HG02970 (cell line): Measurements from ENCODE around the gene EP400.
"Not testable (repeated sequence)": the region's sequence is repeated elsewhere in the genome, so short reads cannot be mapped to it uniquely, and the experiment has no call there.

Experiments
- ATAC-seq: cut with Tn5 transposase; IDR thresholded peaks from one replicate; pipeline ENCODE4 v1.9.1; 2021; ENCODE audit warnings: mild to moderate bottlenecking, moderate library complexity, moderate number of reproducible peaks; ENCODE audit not compliant: unreplicated experiment, low FRiP score

Gene EP400

DNA sequence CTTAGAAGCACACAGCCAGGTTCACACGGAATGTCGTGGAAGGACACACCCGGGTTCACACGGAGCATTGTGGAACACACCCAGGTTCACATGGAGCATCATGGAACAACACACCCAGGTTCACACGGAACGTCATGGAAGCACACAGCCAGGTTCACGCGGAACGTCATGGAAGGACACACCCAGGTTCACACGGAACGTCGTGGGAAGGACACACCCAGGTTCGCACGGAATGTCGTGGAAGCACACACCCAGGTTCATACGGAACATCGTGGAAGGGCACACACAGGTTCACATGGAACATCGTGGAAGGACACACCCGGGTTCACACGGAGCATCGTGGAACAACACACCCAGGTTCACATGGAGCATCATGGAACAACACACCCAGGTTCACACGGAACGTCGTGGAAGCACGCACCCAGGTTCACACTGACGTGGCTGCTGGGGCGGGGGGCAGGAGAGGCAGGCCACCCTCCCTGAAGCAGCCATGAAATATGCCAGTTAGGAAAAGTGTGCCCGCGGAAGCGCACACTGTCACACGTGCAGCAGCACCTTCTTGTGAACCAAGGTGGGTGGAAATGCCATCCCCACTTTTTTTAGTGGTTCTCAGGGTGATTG, 86.4 kb downstream of the EP400 start:
- ATAC-seq = no peak

DNA sequence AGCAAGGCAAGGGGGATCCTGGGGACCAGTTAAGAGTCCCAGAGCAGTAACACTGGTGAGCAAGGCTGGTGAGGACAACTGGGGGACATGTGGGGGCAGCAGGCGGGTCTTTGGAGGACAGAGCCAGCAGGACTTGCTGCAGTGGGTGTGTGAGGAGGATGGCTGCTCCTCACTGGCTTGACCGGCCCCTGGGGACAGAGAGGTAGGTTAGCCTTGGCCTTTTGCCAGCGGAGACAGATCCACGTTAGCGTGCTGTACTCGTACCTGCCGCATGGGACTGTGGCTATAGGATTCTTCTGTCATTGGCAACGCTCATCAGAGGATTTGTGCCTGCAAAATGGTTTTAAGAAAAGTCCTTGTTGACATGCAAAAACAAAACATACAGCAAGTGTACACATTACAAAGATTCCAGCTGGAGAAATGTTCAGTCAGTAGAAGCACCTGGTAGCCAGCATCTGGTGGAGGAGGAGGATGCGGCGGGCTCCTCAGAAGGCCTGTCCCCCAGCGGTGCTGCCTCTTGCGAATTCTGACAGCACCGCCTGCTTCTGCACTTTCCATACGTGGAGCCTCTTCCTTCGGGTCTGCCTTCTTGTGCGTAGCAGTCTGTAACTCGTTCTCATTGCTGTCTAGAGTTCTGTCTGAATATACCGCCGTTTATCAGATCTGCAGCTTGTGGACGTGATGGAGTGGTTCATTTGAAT, 91.3 kb downstream of the EP400 start:
- ATAC-seq = no peak

DNA sequence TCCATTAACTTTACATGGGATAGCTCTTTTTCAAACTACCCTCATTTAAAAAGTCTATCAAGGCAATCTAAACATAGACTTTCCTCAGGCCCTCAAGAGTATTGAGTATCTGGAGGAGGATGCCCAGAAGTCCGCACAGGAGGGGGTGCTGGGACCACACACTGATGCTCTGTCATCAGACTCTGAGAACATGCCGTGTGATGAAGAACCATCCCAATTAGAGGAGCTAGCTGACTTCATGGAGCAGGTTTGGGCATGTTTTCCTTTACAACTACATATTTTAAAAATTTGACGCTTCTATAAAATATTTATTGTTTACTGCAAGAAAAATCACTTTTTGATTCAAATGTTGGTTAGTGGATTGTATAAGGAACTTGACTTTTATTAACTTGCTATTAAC, 93.5 kb downstream of the EP400 start:
- no peak for ATAC-seq

DNA sequence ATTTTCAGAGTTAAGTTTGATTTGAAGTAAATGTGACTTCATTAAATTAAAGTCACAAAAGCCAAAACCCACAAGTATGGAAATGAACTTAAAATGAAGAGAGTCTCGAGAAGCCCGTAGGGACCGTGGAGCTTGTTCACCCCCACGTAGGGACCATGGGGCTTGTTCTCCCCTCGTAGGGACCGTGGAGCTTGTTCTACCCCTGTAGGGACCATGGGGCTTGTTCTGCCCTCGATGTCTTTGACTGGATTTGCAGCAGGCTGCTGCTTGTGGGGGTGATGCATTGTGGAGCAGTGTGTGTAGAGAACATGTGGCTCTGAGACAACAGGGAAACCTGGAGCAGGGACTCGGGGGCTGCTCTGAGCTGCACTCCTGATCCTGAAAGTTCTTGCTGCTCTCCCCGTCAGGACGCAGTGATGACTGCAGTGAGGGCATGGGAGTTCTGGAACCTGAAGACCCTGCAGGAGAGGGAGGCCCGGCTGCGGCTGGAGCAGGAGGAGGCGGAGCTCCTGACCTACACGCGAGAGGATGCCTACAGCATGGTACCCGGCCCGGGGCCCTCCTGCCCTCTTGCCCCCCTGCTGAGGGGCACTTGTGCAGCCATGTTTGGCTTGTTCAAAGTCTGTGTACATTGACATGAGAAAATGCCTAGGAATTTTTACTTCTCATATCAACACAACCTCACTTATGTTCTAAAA, 94.2 kb downstream of the EP400 start:
- ATAC-seq = no peak

DNA sequence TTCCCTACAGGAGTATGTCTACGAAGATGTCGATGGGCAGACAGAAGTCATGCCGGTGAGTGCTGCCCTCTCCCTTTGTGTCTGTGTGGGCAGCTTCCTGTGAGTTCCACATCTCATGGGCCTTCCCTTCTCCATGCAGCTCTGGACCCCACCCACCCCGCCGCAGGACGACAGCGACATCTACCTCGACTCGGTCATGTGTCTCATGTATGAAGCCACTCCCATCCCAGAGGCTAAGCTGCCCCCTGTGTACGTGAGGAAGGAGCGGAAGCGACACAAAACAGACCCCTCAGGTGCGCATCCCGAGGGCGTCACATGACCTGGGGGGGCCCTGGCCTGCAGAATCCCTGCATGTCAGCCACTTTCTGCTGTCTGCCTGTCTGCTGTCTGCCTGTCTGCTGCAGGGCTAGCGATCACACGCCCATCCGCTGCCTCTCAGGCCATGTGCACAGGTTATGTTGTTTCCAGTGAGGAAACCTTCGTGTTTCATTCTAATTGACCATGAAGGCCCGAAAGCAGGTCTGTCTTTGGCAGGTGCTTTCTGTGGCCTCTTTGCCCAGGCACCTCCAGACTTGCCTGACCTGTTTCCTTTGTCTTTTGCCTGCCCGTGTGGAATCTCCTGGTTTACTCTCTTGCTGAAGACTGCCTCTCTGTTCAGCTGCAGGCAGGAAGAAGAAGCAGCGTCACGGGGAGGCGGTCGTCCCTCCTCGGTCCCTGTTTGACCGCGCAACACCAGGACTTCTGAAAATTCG, 95.1 kb downstream of the EP400 start:
- ATAC-seq = no peak

DNA sequence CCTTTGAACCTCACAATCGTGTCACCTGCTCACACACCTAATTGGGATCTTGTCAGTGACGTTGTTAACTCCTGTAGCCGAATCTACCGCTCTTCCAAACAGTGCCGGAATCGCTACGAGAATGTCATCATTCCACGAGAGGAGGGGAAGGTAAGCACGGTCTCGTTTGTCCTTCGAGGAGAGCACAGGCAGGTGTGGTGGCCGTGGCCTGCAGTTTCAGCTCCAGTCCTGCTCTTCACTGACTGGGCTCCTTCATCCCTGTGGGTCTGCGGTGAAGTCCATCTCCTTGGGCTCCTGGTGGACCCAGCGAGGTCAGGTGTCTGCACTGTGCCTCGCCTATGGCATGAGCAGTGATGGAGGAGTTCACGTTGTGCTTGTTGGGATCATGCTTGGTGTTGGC, 96.0 kb downstream of the EP400 start:
- no peak for ATAC-seq

DNA sequence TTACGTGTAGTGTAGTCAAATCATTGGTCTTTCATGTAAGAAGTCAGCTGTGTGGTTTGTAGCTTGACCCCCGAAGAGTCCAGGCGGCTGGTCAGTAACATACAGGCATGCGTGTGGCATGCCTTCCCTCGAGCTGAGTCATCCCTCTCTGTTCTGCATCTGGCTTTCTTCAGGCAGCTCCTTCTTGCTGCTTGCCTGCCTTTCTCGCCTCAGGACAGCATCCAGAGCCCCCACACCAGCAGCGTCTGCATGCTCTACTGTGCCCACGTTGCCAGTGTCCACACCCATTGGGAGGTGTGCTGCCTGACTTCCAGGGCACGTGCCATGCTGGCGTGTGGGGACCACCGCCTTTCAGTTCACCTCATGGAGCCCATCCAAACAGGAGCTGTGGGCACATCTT, 96.8 kb downstream of the EP400 start:
- ATAC-seq = no peak

DNA sequence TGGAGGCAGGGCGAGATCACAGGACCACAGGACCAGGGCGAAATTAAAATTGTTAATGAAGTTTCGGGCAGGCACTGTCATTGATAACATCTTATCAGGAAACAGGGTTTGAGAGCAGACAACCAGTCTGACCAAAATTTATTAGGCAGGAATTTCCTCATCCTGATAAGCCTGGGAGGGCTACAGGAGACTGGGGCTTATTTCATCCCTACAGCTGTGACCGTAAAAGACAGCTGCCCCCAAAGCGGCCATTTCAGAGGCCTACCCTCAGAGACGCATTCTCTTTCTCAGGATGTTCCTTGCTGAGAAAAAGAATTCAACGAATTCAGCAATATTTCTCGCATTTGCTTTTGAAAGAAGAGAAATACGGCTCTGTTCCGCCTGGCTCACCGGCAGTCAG, 97.9 kb downstream of the EP400 start:
- ATAC-seq = not testable (repeated sequence)

DNA sequence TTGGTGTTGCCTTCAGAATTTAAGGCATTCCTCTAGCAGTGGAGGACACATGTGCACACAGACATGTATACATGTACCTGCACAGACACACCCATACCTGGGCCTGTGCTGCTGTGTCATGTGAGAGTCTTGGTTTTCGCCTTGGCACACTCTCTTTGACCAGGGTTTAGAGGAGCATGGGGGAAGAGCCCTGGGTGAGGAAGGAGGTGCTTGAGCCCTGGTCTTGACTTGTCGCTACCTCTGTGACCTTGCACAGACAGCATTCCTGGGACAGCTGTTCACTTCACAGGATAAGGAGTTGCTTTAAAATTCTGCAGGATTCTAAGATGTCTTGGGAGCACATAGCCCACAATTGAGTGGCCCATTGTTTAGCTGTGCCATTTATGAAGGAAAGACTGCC, 99.7 kb downstream of the EP400 start:
- no peak for ATAC-seq

DNA sequence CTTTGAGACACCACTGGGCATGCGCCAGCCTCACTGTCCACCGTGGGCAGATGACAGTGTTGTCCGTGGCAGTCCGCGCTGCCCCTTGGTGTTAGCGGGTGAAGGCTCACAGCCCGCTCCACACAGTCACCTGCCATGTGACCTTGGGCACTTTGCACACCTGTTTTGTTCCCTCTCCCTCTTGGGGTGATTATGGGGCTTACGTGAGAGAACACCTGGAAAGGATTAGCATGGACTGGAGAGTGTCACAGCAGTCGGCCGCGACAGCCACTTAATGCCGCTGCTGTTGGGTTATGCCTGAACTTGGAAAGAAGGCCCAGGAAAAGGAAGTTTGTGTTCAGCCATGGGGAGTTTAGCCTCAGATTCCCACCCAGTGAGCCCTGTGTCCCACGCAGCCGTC, 100.1 kb downstream of the EP400 start:
- no peak for ATAC-seq

DNA sequence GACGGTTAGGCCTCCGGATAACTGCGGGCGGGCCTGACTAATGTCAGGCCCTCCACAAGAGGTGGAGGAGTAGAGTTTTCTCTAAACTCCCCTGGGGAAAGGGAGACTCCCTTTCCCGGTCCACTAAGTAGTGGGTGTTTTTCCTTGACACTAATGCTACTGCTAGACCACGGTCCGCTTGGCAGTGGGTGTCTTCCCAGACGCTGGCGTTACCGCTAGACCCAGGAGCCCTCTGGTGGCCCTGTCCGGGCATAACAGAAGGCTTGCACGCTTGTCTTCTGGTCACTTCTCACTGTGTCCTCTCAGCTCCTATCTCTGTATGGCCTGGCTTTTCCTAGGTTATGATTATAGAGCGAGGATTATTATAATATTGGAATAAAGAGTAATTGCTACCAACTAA, 102.0 kb downstream of the EP400 start:
- not testable (repeated sequence) for ATAC-seq

DNA sequence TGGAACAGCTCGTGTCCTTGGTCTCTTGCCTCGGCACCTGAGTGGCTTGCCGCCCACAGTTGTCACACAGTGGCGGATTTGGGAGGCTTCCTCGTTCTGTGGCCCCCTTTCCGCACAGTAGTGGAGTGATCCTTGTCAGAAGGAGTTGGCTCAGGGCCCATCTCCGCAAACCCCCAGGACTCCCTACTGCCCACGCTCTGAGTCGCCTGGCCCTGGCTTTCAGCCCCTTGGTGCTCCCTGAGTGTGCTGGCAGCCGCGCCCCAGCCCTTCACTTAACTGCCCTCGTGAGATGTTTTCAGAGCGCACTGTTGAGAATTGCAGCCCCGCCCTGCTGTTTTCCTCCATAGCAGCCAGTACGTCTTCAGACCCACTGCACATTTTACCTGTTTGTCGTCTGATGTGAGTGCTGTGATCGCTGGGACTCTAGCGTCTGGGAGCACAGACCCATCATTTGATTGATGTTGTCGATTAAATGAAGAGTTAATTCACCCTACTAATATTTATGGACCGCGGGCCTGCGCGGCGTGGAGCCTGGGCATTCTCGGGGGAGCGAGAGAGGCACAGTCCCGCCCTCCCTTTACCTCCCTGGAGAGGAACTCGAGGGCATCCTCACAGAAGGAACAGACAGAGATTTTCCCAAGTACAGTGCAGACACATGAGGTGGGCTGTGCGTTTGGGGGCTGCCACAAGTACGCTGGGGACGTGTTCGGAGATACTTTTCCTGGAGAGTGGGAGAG, 102.6 kb downstream of the EP400 start:
- no peak for ATAC-seq

DNA sequence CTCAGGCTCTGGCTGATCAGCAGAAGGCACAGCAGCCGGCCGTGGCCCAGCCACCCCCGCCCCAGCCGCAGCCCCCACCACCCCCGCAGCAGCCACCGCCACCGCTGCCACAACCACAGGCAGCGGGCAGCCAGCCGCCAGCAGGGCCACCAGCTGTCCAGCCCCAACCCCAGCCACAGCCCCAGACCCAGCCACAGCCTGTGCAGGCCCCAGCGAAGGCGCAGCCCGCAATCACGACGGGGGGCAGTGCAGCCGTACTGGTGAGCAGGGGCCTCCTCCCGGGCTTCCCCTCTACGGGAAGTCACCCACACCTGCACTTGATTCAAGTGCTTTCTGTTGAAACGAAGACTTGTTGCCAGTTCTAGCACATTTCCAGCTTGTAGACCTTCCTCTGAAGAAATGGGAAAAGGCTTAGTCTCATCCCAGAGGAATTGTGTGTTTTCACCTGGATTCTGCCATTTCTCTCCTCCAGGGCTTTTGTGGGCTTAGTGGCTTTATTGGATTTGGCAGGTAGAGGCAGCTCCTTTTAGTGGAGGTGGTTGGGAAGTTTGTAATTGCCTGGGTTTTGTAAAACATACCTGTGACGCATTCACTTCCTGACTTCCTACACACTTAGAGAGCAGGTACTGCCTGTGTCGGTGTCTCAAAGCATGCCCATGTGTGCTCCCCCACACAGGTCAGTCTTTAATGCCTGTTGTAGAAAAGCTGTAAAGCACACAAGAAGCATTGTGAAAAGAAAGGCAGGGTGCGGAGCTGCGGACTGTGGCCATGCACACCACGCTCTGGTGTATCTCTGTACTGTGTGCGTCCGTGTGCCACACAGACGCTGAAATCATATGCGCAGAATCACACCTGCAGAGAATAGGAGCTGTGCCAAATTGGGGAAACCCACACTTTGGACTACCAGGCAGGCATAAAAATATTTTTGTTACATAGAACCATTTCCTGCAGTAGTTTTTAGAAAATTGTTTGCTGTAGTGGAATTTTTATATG, 103.9 kb downstream of the EP400 start:
- no peak for ATAC-seq

DNA sequence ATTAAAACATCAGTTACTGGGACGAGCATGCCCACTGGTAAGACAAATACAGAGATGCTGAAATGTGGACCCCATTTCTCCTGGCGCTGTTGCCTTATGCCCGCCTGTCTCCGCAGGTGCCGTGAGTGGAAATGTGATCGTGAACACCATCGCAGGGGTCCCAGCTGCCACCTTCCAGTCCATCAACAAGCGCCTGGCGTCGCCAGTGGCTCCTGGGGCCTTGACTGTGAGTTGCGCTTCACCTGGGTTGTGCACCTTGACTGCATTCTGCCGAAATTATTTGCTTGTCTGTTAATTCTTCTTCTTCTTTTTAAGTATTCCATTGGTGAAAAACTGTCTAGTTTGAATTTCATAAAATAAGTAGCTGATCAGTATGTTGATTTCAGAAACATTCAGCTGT, 105.2 kb downstream of the EP400 start:
- ATAC-seq = no peak

DNA sequence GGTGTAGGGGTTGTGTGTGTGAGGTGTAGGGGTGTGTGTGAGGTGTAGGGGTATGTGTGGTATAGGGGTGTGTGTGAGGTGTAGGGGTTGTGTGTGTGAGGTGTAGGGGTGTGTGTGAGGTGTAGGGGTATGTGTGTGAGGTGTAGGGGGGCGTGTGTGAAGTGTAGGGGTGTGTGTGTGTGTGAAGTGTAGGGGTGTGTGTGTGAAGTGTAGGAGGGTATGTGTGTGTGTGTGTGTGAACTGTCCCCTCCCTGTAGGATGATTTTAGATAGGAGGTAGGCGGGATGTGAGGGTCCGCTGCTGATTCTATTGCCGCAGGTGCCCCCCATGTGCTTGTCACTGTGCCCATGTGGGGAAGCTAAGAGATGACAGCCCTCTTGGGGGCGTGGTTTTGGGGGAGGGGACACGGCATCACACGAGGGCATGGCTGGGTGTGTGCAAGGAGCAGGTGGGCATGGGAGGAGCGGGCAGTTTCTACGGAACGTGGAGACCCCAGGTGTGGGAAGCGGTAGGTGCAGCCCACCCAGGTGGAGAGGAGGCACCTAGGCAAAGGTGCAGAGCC, 105.9 kb downstream of the EP400 start:
- ATAC-seq = no peak

DNA sequence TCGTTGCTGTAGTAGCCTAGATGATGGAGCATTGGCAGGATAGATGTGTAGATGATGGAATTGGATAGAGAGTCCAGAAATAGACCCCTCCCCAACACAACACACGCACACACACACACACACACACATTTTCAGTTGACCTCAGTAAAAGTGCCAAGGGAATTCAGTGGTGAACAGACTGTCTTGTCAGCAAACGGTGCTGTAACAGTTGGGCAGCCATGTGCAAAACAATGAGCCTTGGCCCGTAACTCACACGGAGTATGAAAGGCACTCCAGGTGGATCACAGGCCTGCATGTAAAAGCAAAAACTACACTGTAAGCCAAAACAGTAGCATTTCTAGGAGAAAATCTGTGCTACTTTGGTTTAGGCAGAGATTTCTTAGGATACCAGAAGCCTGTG, 106.6 kb downstream of the EP400 start:
- no peak for ATAC-seq

DNA sequence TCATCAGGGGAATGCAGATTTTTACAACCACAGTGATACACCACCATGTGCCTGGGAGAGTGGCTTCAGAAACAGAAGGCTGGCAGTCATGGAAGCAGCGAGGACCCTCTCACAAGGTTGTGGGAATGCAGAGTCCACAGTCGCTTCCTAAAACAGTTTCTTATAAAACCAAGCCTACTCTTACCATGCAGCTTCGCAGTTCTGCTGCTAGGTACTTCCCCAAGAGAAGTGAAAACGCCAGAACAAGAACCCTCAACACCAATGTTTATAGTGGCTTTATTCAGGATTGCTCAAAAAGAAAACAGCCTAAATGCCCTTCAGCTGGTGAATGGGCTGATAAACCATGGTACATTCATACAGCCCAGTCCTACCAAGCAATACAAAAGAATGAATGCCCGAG, 107.2 kb downstream of the EP400 start:
- ATAC-seq = no peak

DNA sequence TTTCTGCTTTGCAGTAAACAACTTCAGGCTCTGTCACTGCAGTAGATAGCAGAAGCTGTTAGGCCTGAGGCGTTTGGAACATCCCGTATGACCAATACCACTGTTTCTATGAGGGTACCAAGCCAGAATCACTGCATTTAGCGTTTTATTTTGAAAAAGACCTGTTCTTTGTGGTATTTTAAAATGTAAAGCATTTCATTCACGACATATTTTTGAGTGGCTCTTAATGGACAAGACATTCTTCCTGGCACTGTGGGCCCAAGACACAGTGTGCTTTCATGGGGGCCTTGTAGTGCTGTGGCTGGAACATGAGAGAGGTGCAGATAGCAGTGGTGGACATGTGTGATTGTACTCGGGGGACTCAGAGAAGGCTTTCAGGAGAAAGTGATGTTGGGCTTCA, 107.9 kb downstream of the EP400 start:
- no peak for ATAC-seq

DNA sequence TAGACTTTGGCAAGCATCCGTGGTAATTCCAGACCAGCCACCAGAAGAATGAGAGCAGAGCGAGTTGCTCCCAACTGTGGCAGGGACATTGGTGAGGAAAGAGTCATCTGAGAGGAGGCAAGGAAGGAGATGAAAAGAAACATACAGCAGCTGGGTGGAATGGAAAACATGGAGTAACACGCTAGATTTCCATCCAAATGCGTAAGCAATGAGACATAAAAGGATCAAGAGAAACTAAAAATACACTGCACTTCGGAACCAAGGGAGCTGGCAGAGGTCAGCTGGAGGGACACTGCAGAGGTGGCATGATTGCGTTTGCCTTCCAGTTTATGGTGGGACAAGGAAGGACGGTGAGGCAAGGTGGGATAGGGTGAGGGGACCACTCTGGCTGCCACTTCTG, 111.5 kb downstream of the EP400 start:
- no peak for ATAC-seq
